HFF-Myc (cell line): Measurements from ENCODE around the gene CNDP1.

Source experiments
- DNase-seq: peaks from one replicate; pipeline ENCODE4 v3.0.0-alpha.2; 2011; ENCODE audit warnings: low read depth; ENCODE audit errors: extremely low read depth
- H3K4me3 ChIP-seq: replicated peaks from 2 replicates; pipeline ENCODE4 v1.5.1; 2011; ENCODE audit warnings: low read depth, mild to moderate bottlenecking, control low read depth, low read length
- CTCF ChIP-seq: IDR thresholded peaks from 2 replicates; pipeline ENCODE4 v1.5.1; 2012; ENCODE audit warnings: mild to moderate bottlenecking, low read depth, low read length, control low read depth; ENCODE audit errors: missing control alignments

CNDP1 gene

GRCh38 chr18:74617486-74617885 lies 83.2 kb downstream of the CNDP1 start:
- TF ChIP-seq CTCF: no peak
- no peak overlapping the region for H3K4me3 ChIP-seq
- no peak for DNase-seq

GRCh38 chr18:74622072-74622471 lies 87.8 kb downstream of the CNDP1 start:
- no peak overlapping the region for H3K4me3 ChIP-seq
- no peak for TF ChIP-seq CTCF
- DNase-seq: no peak

- DNase-seq: no peak
- H3K4me3 ChIP-seq: no peak overlapping the region
- TF ChIP-seq CTCF: peak; percentile 35
These were observed 88.9 kb downstream of the CNDP1 start for GRCh38 chr18:74623047-74623816.

GRCh38 chr18:74624466-74624865 lies 90.2 kb downstream of the CNDP1 start:
- TF ChIP-seq CTCF: no peak

GRCh38 chr18:74625157-74625556 lies 90.9 kb downstream of the CNDP1 start:
- TF ChIP-seq CTCF: no peak
- no peak for DNase-seq
- H3K4me3 ChIP-seq: no peak overlapping the region

More at GRCh38 chr18:74624466-74624865, 90.2 kb downstream of the CNDP1 start:
- H3K4me3 ChIP-seq: no peak overlapping the region
- DNase-seq: no peak

- DNase-seq: no peak
- TF ChIP-seq CTCF: no peak
These were observed 92.0 kb downstream of the CNDP1 start for GRCh38 chr18:74626049-74626874.

More at GRCh38 chr18:74626049-74626874, 92.0 kb downstream of the CNDP1 start:
- no peak overlapping the region for H3K4me3 ChIP-seq
